Measurements from ENCODE around the gene ACTRT2. TPM values are rescaled to one million over a fixed set of nuclear protein-coding genes. Genes with fewer than 3 reads are reported as not detected.

Gene ACTRT2
- total and polyA plus RNA-seq, 8 donors = not detected

DNA sequence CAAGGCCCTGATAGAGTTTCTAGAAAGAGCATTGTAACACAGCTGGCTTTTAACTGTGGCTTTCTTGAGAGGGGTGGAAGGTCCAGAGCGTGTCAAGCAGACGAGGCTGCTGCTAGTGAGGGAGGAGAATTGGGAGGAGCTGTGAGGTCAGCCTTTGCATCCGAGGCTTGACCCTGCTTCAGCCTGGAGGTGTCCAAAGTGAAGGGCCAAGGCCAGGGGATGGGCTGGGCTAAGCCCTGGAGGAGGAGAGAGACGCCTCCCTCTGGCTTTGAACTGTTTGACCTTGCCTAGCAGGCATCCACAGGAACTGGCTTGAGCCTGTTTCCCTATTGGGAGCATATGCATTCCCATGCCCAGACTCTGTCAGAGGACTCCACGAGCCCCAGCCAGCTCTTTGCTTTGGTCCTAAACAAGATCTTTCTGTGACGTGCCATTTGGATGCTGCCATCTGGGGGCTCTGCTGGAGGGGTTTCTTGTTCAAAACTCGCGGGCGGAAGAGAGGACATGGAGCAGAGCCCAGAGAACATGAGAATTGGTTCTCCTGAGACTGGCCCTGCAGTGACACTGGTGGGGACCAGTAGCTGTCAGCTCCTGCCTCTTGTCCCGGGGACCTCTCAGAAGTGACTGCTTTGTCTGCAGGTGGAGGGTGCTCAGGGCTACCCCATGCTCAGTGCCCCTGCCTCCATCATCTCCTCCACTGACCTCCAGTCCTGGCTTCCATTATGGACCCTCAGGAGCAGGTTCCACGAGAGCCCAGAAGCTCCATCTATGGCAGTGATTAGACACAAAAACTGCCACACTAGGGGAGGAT, 5.5 kb downstream of the ACTRT2 start:
- Histone ChIP-seq H3K36me3 (no peaks in the 10 kb centered on the region), H3K27ac (no peak overlapping the region), H3K27me3 (peaks cover 0 to 59% (median 19%) of the 10 kb centered on the region in 3 donors), H3K4me1 (no peaks in the 10 kb centered on the region), H3K4me3 (no peak overlapping the region), H3K9me3 (no peaks in the 10 kb centered on the region)
- 84 to 88% (median 86%) methylated on average over 10 to 11 of the region's 11 CpGs for WGBS, 5 donors
- no peak for DNase-seq
- intact Hi-C loops (cut with DNase I; ENCODE audit: low total_unique reads) = no loop called here
- TF ChIP-seq POLR2AphosphoS5 (IDR thresholded peaks at IDR 0.05) (no peak), POLR2A (IDR thresholded peaks at IDR 0.05) (no peak)

DNA sequence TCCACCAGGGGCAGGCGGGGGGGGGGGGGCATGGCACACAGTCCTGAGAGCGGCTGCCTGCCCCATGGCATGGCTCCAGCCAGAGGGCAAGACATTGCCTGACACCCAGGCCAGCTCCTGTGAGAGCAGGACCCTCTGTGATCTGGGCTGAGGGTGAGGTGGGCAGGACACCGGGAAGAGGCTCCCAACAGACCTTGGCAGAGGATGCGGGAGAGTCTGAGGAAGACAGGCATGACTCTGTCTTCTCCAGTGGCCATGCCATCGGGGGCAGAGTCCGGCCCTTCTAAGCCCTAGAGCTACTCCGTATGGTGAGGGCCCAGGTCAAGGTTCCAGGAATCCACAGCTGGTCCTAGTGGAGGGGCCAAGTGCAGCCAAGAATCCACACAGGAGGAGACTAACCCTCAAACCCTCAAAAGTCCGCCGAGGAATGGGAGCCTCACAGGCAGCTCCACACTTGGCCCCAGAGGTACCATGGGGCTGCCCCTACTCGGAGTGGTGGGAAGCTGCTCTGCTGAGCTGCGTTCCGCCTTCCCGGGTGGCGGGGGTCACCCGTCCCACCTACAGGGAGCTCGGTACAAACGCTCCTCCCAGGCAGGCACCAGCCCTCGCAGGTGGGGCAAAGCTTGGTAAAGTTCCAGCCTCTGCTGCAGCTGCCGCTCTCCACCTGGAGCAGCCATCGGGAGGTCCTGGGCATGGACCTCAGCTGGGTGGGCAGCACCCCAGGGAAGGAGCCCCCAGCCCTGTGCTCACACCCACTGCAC, 6.5 kb downstream of the ACTRT2 start:
- TF ChIP-seq, protein P1, sequence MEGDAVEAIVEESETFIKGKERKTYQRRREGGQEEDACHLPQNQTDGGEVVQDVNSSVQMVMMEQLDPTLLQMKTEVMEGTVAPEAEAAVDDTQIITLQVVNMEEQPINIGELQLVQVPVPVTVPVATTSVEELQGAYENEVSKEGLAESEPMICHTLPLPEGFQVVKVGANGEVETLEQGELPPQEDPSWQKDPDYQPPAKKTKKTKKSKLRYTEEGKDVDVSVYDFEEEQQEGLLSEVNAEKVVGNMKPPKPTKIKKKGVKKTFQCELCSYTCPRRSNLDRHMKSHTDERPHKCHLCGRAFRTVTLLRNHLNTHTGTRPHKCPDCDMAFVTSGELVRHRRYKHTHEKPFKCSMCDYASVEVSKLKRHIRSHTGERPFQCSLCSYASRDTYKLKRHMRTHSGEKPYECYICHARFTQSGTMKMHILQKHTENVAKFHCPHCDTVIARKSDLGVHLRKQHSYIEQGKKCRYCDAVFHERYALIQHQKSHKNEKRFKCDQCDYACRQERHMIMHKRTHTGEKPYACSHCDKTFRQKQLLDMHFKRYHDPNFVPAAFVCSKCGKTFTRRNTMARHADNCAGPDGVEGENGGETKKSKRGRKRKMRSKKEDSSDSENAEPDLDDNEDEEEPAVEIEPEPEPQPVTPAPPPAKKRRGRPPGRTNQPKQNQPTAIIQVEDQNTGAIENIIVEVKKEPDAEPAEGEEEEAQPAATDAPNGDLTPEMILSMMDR (IDR thresholded peaks at IDR 0.05) = no peak
- TF ChIP-seq POLR2A (IDR thresholded peaks at IDR 0.05) (no peak), EP300 (IDR thresholded peaks at IDR 0.05) (no peak), POLR2AphosphoS5 (IDR thresholded peaks at IDR 0.05) (no peak)
- Histone ChIP-seq H3K9me3 (no peaks in the 10 kb centered on the region), H3K4me1 (no peaks in the 10 kb centered on the region), H3K36me3 (no peaks in the 10 kb centered on the region), H3K4me3 (no peak overlapping the region), H3K27ac (no peak overlapping the region), H3K27me3 (peaks cover 0 to 67% (median 19%) of the 10 kb centered on the region in 3 donors)
- 73 to 86% (median 86%) methylated on average over 2 to 20 of the region's 20 CpGs for WGBS, 5 donors
- intact Hi-C loops (cut with DNase I; ENCODE audit: low total_unique reads) = no loop called here
- no peak for DNase-seq

DNA sequence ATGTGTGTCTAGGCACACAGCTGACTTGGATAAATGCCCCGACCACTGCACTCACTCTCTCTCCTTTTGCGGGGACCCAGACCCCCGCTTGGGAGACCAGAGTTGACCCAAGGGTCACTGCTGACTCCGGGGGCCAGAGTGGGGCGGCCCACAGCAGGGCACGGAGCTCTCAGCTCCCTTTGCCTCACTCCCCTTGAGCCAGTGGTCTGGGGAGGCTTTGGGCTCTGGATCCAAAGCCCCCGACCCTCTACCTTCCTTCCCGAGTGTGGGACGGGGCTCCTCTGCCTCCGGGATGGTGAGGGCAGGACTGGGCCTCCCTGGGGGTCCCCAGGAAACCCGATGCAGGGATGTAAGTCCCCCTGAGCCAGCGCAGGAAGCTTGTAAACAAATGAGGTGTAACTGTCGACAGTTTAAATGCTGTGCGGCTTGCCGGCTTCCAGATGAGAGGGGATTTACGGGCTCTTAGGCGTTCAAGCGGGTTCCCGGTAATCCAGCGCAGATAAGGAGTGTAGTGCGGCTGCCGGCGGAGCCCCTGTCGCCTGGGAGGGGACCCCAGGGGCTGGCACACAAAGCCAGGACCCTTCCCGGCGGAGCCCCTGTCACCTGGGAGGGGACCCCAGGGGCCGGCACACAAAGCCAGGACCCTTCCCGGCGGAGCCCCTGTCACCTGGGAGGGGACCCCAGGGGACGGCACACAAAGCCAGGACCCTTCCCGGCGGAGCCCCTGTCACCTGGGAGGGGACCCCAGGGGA, 7.4 kb downstream of the ACTRT2 start:
- H3K27me3 ChIP-seq = peaks cover 0 to 67% (median 19%) of the 10 kb centered on the region in 3 donors
- H3K27ac ChIP-seq = no peak overlapping the region
- 29 to 46% (median 39%) methylated on average over 15 to 32 of the region's 32 CpGs for WGBS, 5 donors
- no peak overlapping the region for H3K4me3 ChIP-seq
- TF ChIP-seq, protein P1 (IDR thresholded peaks at IDR 0.05) = no peak
- TF ChIP-seq EP300 (IDR thresholded peaks at IDR 0.05) (no peak), POLR2AphosphoS5 (IDR thresholded peaks at IDR 0.05) (no peak), POLR2A (IDR thresholded peaks at IDR 0.05) (no peak)
- intact Hi-C loops (cut with DNase I; ENCODE audit: low total_unique reads) = no loop called here
- H3K36me3 ChIP-seq = no peaks in the 10 kb centered on the region
- H3K4me1 ChIP-seq = no peaks in the 10 kb centered on the region
- DNase-seq = no peak
- H3K9me3 ChIP-seq = no peaks in the 10 kb centered on the region

DNA sequence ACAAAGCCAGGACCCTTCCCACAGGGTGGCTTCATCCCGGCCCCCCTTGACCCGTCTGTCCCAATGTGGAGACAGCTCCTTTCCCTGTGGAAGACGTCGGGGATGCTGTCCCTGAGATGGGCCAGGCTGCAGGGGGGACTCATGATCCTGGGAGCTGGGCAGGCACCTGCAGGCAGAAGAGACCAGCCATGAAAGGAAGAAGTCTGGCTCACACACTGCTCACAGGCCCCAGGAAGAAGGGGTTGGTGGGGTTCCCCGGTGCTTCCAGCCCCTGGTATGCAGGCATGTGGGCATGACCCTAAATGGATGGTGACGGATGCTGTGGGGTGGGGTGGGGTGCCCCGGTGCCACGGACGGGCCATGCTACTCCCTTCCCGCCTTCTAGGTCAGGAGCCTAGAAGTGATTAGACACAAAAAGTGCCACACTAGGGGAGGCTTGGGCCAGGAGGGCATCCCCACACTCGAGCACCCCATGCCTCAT, 8.3 kb downstream of the ACTRT2 start:
- Histone ChIP-seq H3K27ac (no peak overlapping the region), H3K36me3 (no peaks in the 10 kb centered on the region), H3K9me3 (no peaks in the 10 kb centered on the region), H3K4me3 (no peak overlapping the region), H3K27me3 (peaks cover 0 to 64% (median 19%) of the 10 kb centered on the region in 3 donors), H3K4me1 (no peaks in the 10 kb centered on the region)
- no peak for DNase-seq
- intact Hi-C loops (cut with DNase I; ENCODE audit: low total_unique reads) = no loop called here
- TF ChIP-seq, protein P1 (IDR thresholded peaks at IDR 0.05) = no peak
- TF ChIP-seq POLR2A (IDR thresholded peaks at IDR 0.05) (no peak), EP300 (IDR thresholded peaks at IDR 0.05) (no peak), POLR2AphosphoS5 (IDR thresholded peaks at IDR 0.05) (no peak)
- WGBS, 5 donors = 80 to 90% (median 88%) methylated on average over 9 to 11 of the region's 11 CpGs
